DMS 273 (cell line): ENCODE data around the gene ANO8.
"Not testable (repeated sequence)": the region's sequence is repeated elsewhere in the genome, so short reads cannot be mapped to it uniquely, and the experiment has no call there.

ENCODE experiments used
- DNase-seq: peaks from one replicate; lab custom pipeline; 2025; ENCODE audit not compliant: unreplicated experiment; lab: John Stamatoyannopoulos, UW

Gene ANO8

GRCh38 chr19:17311455-17312188 lies 23.0 kb downstream of the ANO8 start:
- DNase-seq: no peak

DNA sequence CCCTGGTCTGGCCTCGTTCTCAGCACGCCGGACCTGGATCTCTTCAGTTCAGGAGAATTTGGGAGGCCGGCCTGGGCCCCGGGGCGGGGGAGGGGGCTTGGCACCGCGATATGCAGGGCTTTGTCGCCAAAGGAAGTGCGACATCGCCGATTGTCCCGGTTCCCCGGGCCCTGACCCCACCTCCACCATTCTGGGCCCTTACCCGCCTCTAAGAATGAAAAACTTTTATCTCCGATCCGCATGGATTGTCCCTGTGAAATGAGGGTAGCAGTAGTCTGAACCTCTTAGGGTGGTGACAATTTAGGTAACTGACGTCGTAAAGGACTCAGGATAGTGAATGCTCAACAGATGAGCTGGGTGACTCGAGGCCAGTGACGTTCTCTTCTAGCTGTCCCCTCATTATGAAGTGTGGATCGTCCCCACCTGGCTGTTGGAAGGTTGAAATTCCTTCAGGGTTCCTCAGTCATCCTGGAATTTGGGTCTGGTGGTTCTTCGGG lies 24.6 kb downstream of the ANO8 start:
- peak; percentile 44 for DNase-seq

DNA sequence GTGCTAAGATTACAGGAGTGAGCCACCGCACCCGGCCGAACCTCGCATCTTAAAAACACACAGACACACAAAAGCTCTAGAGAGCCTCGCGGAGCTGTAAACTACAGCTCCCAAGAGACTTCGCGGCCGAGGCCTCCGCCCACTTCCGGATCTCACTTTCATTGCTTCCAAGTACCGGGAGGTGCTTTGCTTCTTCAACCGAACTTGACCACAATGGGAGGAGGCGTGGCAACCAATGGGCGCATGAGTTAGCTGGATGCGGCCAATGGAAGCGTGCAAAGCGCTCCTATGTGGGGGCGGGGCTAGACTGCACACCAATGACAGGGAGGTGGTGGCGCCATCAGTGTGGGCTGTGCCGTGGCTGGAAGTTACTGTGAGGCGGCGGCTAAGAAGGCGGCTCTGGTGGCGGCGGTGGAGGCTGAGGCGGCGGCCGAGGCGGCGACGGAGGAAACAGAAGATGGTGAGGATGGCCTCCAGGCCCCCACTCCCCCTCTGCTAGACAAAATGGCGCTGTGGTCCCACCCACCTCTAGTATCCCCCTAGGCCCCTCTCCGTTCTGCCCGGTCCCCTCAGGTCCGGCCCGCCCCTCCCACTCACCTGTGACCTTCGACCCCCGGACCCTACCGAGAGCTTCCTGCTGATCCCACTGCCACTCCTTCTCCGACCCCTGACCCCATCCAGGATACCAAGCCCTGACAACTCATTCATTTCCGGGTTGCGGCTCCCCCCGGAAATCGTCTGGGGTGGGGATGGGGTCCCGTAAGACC lies 25.3 kb downstream of the ANO8 start, which contains the start of gene DDA1:
DDA1 (plus strand) TSS at position 366 of the 767 bp plus-strand sequence; CDS start at position 458, 92 bp downstream.
- peak; percentile 100 for DNase-seq

- DNase-seq: no peak
Measured at GRCh38 chr19:17307876-17308377, 26.7 kb downstream of the ANO8 start.

DNA sequence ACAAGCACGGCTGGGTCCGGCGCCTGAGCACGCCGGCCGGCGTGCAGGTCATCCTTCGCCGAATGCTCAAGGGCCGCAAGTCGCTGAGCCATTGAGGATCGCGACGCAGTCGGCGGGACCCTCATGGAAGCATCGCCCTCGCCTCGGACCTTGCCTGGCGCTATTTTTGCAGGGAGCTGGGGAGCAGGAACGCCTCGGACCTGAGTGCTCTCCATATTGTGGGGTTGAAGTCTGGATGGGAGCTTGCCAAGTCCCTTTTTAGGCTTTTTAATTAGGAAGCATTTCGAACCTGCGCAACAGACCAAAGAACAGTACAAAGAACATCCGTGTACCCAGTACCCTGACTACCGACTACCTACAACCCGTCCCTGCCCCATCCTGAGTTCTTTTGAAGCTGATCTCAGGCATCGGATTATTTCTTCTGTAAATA lies 28.4 kb downstream of the ANO8 start:
- DNase-seq: peak; percentile 68

DNA sequence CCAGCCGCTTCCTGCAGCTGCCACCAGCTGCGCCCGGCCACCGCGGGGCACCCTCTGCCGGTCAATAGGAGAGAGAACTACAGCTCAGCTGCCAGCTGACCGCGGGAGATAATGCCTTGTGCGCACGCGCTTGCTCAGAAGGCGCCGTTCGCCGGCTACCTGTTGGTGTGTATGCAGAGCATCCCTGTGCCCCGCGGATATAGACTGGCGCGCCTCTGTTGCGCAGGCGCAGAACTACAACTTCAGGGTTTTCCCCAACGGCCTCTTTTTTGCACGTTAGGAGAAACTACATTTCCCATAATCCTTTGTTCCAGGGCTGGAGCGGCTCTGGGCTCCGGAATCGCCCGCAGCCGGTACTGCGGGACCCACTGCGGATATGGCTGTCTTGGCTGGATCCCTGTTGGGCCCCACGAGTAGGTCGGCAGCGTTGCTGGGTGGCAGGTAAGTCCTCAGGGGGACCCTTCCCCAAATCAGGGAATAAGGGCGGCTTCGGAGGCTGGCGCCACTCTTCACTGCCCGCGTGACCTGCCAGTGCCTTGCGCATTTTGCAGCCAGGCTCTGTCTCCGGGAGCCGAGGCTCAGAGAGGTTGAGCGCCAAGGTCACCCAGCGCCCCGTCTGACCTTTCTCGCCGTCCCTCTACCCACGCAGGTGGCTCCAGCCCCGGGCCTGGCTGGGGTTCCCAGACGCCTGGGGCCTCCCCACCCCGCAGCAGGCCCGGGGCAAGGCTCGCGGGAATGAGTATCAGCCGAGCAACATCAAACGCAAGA lies 29.0 kb downstream of the ANO8 start, which contains the start of gene MRPL34:
MRPL34 (plus strand) TSS at position 356 of the 768 bp plus-strand sequence; CDS start at position 377, 21 bp downstream.
- DNase-seq: peak; percentile 100

DNA sequence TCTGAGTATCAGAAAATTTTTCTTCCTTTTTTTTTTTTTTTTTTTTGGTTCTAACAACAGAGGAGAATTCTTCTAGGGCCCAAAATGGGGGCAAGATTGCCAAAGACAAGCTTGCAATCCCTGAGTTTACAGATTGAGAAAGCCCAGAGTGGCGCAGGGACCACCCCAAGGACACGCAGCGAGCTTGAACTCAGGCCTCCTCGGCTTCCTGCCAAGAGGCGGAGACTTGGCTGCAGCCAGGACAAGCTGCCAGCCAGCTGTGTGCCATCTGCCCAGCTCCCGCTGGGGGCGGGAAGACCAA lies 29.5 kb downstream of the ANO8 start:
- DNase-seq: no peak

DNA sequence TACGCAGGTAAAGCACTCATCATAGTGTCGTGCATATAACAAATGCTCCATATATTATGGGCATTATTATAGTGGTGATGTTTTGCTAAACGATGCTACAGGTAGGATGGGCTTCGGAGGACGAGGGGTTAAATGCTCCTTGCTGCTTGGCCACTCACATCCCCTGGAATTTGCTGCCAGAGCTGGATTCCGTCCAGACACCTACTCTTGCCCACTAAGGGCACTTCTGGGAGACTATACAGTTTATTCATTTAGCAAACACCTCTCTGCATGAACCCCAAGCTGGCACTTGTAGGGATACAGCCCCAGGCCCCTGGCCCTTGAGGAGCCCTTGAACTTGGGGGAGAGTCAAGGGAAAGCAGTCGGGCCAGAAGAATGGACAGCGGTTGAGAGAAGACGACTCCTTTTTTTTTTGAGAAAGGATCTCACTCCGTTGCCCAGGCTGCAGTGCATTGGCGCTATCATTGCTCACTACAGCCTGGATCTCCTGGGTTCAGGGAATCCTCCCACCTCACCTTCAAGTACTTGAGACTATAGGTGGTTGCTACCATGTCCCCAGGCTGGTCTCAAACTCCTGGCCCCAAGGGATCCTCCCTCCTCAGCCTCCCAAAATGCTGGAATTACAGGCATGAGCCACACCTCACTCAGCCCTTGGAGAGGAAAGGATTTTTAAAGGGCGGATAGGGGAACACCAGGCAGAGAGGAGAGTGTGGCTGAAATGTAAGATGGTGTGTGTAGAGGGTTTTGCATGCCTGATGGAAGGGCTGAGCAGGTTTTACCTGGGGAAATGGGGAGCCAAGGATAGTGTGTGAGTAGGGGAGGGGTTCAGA lies 30.1 kb downstream of the ANO8 start:
- DNase-seq: peak; percentile 35

- peak; percentile 34 for DNase-seq
Measured at GRCh38 chr19:17303940-17304267, 30.8 kb downstream of the ANO8 start.

DNA sequence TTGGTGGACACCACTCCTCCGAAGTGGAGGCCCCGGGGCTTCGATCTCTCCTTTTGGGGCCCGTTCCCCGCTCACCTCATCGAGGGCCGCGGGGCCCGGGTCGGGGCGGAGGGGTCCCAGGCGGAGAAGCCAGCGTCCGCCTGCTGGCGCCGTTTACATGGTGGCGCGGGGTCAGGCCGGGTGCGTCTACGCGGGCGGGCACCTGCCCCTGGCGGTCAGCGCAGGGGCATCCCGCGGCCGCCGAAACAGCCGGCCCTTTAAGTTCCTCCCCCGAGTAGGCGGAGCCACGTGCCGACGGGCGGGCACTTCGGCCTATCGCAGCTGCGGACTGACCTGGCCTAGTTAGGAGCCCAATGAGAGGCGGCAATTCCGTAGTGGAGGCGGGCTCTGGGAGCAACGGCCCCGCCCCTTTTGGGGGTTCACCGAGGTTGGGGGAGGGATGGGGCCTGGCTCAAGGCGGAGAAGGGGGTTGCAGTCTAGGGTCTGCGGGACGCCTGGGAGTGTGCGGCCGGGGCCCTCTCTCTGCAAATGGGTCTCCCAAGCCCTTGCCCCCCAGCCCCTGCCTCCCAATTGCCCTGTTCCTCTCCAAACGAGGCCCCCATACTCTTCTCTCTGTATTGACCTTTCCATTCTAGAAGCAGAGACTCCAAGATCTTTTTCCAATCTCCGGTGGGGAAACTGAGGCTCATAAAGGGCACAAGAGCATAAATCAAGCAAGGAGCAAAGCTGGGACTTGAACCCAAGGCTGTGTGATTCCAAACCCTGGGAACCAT lies 31.3 kb downstream of the ANO8 start, which contains the start of gene ABHD8:
ABHD8 (minus strand) TSS at position 259 of the 773 bp plus-strand sequence. CDS start 1,809 bp downstream, outside the sequence.
- peak; percentile 98 for DNase-seq

- DNase-seq: peak; percentile 37
Measured at GRCh38 chr19:17302391-17303166, 32.1 kb downstream of the ANO8 start.

GRCh38 chr19:17300992-17301619 lies 33.5 kb downstream of the ANO8 start:
- DNase-seq: no peak

- DNase-seq: no peak
Measured at GRCh38 chr19:17296976-17297375, 37.7 kb downstream of the ANO8 start.

DNA sequence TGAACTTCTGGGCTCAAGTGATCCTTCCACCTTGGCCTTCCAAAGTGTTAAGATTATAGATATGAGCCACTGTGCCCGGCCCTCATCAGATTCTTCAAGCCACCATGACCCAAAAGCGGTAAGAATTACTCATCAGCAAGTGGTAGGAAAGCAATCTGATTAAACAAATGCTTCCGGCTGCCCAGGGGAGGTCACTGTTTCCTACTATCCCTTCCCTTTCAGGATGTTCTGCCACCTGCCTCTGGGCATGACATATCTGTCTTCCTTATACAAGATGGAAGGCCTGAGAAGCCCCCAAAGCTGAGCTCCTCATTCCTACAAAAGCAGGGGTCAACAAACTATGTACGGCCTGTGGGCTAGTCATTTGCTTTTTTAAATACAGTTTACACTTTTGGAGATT lies 38.4 kb downstream of the ANO8 start:
- no peak for DNase-seq

GRCh38 chr19:17295551-17295950 lies 39.1 kb downstream of the ANO8 start:
- DNase-seq: not testable (repeated sequence)

GRCh38 chr19:17294051-17294891 lies 40.4 kb downstream of the ANO8 start:
- DNase-seq: no peak

GRCh38 chr19:17293605-17294004 lies 41.0 kb downstream of the ANO8 start:
- DNase-seq: no peak
